GM21737 (cell line): ENCODE results near the gene TFAP2B.
A peak's percentile ranks its signal among the peaks of the same experiment; 100 is the strongest.

Source experiments
- ATAC-seq: cut with Tn5 transposase; IDR thresholded peaks from one replicate; pipeline ENCODE4 v1.9.1; 2021; ENCODE audit warnings: mild to moderate bottlenecking, moderate library complexity; ENCODE audit not compliant: unreplicated experiment

TFAP2B gene

DNA sequence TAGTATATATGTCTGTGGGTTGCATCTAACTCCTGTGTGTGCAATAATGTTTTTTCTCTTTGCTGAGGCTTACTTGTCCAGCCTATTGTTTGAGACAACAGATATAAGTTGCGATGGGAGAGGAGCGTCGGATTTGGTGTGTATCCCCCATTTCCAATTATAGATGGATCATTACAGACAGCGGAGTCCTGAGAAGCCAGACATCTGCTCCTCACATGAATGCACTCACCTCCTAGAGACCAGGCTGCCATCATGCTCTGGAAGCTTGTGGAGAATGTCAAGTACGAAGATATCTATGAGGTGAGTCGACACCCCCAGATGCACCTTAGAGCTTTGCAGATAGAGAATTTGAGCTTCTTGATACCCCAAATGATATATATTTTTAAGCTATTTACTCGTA is at the start of gene TFAP2B:
Gene TFAP2B, plus strand, starts transcription at position 199 of the 400 bp plus-strand sequence. Its CDS starts 21 bp downstream, at position 220.
- ATAC-seq, result no peak

DNA sequence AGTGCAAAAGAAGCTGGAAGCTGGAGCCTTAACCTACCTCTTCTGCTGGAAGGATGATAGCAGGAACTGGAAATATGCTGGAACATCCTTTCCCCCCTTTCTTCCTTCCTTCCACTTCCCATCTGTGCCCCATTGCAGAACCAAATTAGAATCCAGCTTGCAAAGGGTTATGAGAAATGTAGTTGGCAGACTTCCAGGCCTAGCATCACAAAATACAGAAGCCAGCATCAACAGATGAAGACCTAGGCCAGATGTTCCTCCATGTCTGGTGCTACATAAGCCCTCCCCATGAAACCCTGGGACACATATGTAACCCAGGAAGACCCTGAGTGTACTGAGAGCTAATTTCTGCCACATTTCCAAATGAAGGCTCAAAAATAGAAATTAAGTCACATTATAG is 40.0 kb upstream of the TFAP2B start:
- ATAC-seq, result no peak

DNA sequence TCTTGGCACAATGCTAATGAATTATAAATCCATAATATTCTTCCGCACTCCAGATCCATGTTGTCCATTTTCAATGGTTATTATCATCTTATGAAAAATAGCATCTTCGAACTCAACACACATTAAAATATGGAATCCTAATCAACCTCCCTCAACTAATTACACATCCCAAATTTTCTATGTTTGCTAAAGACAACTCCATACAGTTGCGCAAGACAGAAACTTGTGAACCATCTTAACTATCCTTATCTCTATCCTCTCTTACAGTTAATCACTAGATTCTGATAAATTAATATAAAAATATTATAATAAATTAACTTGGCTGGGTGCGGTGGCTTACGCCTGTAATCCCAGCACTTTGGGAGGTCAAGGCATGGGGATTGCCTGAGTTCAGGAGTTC is 38.3 kb upstream of the TFAP2B start:
- no peak for ATAC-seq

DNA sequence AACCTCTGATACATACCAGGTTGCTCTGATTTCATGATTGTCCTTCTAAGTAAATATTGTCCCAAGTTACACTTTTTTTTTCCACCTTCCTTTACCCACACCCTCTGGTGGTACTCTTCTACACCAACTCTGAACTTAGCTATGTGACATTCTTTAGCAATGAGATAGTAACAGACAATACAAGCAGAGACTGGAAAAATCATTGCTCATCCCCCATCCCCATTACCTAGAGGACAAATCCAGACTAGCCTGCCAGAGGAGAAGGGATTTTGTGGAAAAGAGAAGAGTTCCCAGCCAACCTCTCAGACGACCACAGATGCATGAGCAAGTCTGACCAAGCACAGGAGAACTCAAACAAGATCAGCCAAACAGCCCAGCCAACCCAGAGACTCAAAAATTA is 32.8 kb upstream of the TFAP2B start:
- ATAC-seq, result no peak

DNA sequence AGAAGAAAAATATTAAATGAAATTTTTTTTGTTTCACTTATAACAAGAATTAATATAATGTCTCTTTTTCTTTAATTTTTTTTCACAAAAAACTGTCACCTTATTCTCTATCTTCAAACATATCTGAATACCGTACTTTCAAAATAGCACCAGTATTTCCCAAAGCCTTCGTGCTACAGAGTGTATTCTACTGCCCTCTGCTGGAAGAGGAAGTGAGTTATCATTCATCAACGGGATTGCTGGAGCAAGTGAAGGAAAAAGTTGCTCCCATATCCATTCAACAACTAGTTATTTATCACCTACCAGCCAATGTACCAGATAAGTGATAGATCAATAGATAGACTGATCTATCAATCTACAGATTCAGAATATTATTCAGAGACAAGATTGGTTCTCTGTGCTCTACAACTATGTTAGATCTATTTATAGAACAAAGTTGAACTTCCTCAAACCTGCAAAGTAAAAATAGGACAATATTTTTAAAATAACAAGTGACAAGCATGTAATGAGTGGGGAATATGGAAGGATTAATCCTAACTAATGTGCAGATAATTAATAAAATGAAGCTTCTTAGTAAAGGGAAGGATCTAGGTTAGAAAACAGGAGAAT is 26.7 kb upstream of the TFAP2B start:
- ATAC-seq, result peak; percentile 71

DNA sequence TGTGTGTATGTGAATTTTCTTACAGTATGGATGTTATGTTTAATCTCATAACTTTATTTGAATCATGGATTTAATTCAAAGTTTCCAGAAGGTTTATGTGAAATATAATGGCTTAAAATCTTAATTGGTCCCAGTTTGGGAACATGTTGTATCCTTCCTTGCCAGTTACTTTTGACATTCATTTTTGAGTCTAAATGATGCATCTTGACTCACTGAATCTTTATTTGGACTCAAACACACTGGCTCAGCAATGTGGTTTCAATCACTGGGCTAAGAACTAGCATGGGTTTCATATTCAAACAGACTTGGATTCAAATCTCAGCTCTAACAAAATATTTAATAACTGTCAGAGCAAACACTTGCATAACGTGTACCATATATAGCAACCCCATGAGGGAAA is 25.9 kb upstream of the TFAP2B start:
- no peak for ATAC-seq

DNA sequence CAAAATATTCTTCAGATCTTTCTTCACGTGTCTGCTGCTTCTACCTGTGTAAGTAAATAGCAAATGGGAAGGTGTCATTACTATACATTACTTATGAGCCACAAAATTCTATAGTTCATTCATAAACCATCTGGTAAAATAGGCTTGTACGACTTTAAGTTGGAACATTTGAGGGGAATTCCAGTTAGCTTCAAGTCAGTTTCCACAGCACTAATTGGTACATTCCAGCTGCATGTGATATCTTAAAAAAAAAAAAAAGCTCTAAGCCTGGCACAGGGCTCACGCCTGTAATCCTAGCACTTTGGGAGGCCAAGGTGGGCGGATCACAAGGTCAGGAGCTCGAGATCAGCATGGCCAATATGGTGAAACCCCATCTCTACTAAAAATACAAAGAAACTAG is 23.1 kb upstream of the TFAP2B start:
- no peak for ATAC-seq

DNA sequence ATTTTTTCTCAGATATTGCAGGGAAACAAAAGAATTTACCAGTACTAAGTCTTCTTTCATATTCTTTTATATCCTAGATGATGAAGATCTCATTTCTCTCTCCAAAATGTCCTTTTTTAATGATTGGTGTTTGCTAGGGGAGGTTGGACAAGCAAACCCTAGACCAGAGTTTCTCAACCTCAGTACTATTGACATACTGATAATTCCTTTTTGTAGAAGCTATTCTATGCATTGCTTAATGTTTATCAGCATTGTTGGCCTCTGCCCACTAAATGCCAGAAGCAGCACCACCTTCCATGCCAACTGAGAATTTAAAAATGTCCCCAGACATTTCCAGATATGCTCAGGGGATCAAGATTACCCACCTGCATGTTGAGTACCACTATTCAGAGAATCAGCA is 14.4 kb upstream of the TFAP2B start:
- ATAC-seq, result no peak

DNA sequence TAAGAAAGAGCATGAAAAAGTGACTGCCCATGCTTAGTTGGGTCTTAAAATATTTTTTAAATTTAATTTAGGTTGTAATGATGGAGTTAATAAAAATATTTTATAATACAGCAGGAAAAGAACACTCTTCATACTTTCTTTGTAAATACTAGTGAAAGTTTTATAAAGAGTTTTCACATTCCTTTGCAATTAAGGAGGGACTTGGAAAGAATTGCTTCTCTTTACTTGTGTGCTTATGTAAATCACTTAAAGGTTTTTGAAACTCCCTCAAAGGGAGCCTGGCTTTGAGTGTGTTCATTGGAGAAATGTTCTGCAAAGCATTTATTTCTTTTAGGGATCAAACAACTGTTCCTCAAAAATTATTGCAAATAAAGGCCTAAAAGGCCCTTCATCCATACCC is 11.6 kb upstream of the TFAP2B start:
- no peak for ATAC-seq

DNA sequence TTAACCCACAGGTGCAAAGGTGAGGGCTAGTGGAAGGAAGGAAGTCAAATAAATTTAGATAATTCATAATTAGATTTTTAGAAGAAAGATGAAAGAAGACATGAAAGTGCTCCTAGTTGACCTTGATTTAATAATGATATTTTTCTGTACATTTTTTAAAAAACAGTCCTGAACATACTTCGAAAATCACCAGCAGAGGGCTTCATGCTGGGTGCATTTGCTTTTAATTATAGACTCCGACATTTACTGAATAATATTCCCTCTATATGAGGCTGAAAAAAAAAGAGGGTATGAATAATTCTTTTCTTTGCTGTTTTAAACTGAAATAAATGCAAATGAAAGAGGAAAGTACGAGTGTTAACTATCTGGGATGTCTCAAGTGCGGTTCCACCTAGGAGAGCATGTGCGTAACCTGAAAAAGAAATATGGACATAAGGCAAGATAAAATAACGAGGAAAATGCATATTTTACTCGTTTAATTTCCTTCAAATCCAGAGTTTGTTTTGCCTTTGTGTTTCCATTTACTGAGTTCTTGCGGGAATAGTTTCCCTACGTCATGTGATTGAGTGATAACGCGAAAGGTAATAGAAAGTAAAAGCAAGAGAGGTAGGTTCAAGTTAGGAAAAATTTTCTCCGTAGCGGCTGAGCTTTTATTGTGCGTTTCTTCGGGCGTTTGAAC is 3.1 kb upstream of the TFAP2B start:
- peak; percentile 35 for ATAC-seq

DNA sequence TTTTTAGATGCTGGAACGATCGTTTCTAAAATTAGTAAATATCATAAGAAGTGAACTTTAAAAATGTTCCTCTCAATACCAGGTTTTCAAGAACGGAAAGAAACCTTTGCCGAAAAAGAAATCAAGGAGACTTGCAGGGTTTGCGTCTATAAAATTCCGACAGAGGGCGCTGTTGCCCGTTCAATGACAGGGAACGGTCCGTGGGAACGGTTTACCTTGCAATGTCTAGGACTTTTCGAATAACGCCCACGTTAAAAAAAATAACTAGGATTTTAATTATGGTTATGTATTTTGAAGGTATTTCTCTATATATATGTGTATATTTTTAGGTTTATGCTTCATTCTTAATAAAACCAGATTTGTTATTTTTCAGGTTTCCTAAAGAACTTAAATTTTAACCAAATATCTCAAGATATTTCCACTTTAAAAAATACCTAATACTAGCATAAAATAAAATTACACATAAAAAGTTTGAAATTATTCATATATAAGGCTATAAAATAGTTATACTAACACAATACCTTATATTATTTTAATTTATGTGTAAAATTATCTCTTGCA is 2.5 kb upstream of the TFAP2B start:
- ATAC-seq, result peak; percentile 73

DNA sequence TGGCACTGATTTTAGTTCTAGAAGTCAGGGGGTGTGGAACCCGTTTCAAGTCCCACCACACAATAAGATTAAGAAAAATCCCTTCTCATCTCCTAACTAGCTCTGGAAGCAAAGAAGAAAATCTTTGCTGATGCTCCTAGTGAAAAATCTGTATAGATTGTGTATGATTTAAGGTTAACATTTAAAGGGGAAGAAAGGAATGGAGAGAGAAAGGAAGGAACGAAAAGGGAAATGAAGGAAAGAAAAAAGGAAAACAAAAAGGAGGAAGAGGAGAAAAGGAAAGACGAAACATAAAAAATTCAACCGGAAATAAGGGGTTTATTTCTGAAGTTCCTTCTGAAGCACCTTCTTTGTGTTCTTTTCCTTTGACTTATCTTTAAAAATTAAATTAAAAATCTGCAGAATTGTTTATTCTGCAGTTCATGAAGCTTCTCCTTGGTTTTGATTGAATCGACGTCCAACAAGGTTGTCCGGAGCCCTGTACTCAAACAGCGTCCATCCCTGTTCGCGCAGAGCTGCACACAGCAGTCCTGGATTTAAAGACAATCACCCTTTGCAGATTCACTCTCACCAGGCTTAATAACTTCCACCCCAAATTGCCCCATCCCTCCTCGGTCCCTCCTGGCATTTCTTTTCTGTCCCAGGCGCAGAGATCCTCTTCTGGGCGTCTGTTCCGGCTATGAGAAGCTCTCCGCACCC is 1.6 kb upstream of the TFAP2B start:
- ATAC-seq, result no peak

DNA sequence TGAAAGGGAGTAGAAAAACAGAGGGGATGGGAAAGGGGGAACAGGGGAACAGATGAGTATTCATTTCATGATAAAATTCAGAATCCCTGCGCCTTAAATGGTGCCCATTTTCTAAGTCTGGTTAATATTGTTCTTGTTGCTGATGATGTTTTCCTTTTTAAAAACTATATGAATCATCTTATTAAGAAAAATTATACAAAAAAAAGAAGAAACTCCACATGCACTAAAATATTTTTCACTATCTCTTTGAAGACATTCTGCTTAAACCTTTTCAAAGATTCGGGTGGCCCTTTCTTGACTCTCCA is 1.1 kb upstream of the TFAP2B start:
- no peak for ATAC-seq

DNA sequence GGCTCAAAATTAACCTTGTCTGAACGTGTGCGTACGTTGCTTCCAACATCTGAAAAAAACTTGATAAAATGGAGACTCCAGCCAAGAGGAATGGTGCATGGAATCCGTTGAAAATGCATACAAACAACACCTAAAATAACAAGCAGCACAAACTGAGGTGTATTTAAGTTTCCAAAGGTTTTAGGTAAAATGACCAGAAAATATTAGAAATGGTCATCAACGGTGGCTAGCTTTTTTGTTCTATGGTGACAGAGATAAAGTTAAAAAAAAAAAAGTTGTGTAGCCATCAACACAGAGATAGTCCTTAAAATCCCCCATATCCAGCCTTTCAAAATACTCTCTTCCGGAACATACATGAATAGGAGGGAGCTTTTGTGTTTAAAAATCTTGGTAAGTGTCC is 651 bp upstream of the TFAP2B start:
- no peak for ATAC-seq

DNA sequence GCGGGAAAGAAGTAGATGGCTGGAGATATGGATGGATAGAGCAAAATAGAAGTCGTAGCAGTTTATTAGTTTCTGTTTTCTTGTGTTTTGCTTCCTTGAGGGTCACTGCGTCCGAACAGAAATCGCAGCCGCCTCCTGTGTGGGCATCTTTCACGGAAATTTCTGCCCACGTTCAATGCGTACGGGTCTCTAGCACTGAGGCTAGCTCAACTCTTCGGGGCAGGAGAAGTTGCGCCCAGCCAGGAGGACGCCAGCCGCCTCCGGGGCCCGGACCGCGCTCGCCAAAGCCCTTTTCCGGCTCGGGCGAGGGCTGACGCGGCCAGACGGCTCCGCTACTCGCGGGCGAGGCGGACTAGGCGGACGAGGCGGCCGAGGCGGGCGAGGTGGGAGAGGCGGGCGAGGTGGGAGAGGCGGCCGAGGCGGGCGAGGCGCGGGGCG is 814 bp downstream of the TFAP2B start:
- no peak for ATAC-seq

DNA sequence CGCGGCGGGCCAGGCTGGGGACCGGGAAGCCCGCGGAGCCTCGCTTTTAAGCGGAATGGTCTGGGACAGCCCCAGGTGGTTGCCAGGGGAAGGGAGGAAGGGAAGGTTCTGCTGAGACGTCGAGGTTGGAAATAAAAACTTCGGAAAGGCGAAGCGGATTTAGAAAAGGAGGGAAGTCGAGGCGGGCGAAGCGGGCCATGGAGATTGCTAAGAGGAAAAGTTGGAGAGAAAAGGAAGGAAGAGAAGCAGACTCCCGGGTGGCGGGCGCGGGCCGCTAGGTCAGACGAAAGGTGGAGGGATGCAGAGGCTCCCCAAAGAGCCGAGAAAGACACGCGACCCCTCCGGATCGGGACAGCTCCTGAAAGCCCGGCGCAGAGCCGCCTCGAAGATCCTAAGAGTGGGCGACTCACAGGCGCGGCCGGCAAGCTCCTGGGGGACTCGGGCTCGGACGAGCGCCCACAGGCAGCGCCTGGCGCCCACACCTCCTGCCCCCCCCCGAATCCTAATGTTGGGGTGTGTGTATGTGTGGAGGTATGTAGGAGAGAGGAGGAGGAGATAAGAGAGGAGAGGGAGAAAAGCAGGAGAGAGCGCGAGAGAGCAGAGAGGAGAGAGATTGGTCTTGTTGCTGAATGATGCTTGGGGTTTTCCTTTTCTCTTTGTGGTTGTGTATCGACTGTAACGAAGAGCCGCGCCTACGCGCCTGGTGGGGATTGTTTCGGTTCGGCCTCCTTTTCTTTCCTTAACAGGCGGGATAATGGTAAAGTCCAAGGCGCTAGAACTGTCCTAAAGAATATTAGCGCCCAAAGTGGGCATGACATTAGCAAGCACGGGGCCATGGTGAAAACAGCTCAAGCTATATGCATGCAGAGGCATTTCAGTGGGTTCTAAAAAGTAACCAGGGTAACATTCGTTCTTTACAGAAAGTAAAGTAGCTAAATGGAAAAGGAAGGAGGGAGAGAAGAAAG is 1.5 kb downstream of the TFAP2B start:
- no peak for ATAC-seq

DNA sequence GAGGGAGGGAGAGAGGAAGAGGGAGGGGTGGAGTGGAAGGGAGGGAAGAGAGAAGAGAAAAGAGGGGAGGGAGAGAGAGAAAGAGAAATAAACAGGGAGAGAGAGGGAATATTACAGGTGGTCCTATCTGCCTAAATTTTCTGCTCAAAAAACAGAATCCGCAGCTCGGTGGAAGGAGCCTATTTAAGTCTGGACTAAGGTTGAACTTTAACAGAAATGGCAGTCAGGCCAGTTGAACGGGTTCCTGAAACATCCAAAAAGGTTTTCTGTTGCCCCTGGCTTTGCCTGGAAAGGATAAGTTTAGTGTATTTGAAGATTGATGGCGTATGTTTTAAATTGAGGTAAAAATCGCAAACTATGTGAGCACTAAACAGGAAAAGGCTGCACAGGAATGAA is 2.2 kb downstream of the TFAP2B start:
- no peak for ATAC-seq

DNA sequence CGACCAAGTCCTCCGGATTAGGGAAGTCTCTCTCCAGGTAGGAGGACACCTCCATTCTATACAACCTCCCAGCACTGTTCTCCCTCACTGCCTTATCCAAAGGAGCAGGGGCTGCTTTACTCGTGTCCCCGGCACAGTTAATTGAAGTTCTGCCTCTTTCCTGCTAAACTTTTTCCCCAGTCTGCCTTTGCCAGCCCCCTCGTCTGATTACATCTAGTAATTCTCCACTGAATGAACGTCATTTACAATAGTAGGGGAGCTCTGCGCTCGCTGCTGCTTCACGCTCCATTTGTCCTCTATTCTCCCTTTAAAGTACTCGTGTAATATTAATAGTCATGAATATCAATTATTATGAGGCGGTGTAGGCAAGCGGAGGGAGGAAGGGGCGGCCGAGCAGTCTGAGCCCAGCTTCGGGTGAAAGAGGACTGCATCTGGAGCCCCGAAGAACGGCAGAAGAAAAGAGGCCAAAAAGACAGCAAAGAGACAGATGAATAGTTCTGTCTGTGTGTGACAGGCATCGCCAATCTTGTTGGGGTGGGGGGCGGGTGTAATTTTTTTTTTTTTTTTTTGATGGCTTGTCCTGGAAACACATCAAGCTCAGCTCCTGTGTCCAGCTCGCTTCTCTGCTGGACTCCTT is 2.9 kb downstream of the TFAP2B start:
- ATAC-seq, result no peak

DNA sequence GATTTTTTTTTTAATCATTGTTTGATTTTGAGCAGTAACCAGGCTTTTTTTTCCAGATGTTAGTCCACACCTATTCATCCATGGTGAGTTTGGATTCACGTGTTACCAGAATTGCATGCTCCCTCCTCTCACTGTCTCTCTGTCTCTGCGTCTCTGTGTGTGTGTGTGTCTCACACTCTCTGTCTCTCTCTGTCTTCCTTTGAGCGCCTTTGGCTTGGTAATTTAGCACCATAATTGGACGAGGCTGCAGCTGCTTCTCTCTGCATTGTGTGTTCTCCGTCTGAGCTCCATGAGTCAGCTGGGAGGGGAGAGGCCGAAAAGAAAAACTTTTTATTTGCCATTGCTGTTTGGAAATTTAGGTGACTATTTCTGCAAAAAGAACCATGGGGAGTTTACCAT is 3.4 kb downstream of the TFAP2B start:
- ATAC-seq, result no peak

DNA sequence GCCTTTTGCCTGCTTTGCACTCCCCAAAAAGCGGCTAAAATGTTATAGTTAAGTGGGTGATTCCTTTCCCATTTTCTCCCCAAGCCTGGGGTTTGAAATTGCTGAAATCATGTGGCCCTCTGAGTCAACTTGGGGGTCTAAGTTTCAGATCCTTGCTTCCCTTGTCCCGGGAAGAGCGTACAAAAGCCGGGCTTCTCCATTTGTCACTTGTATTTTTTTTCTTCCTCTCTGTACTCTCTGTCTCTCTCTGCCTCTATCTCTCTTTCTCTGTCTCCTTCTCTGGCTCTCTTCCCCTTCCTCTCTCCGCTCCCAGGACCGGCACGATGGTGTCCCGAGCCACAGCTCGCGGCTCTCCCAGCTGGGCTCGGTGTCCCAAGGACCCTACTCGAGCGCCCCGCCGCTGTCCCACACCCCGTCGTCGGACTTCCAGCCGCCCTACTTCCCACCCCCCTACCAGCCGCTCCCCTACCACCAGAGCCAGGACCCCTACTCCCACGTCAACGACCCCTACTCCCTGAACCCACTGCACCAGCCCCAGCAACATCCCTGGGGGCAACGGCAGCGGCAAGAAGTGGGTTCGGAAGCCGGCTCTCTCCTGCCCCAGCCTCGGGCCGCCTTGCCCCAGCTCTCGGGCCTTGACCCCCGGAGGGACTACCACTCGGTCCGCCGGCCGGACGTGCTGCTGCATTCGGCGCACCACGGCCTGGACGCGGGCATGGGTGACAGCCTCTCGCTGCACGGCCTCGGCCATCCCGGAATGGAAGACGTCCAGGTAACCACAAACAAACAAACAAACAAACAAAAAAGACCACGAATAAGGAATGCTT is 4.6 kb downstream of the TFAP2B start:
- no peak for ATAC-seq
